Activated naive CD4-positive, alpha-beta T cell (primary cell): ENCODE measurements around the gene VKORC1.

Source experiments
- DNase-seq, 4 experiments: peaks; one replicate each; lab custom pipeline; 2025; lab: John Stamatoyannopoulos, UW

Gene VKORC1

GRCh38 chr16:31130336-31130891 lies 35.8 kb upstream of the VKORC1 start:
- DNase-seq = no peak

- DNase-seq = no peak
Observed at GRCh38 chr16:31129568-31130335, 35.2 kb upstream of the VKORC1 start.

GRCh38 chr16:31128711-31129567 lies 34.3 kb upstream of the VKORC1 start:
- DNase-seq = no peak

GRCh38 chr16:31127182-31127581 lies 32.6 kb upstream of the VKORC1 start:
- no peak for DNase-seq

GRCh38 chr16:31125844-31126243 lies 31.2 kb upstream of the VKORC1 start:
- no peak for DNase-seq

GRCh38 chr16:31120129-31120528 lies 25.5 kb upstream of the VKORC1 start:
- DNase-seq = no peak

- DNase-seq = no peak
Observed at GRCh38 chr16:31118223-31119155, 23.9 kb upstream of the VKORC1 start.

GRCh38 chr16:31117384-31118222 lies 23.0 kb upstream of the VKORC1 start, which contains the start of gene KAT8:
KAT8 (plus strand) TSS chr16:31117664; CDS start chr16:31117682, 18 bp downstream.
- DNase-seq = peak; percentile 88 to 96 (median 92)

GRCh38 chr16:31114468-31114867 lies 19.9 kb upstream of the VKORC1 start:
- no peak for DNase-seq

GRCh38 chr16:31113121-31114120 lies 18.8 kb upstream of the VKORC1 start:
- DNase-seq = no peak

GRCh38 chr16:31112711-31113110 lies 18.1 kb upstream of the VKORC1 start:
- DNase-seq = no peak

GRCh38 chr16:31111881-31112466 lies 17.4 kb upstream of the VKORC1 start:
- DNase-seq = no peak

- no peak for DNase-seq
Observed at GRCh38 chr16:31110106-31111034, 15.8 kb upstream of the VKORC1 start.

- no peak for DNase-seq
Observed at GRCh38 chr16:31109622-31110021, 15.0 kb upstream of the VKORC1 start.

- no peak for DNase-seq
Observed at GRCh38 chr16:31108794-31109558, 14.4 kb upstream of the VKORC1 start.

- DNase-seq = peak; percentile 15 to 48 (median 26)
Observed at GRCh38 chr16:31108035-31108793, 13.6 kb upstream of the VKORC1 start, which contains the start of gene BCKDK. BCKDK (plus strand) TSS chr16:31108386; CDS start chr16:31109224, 838 bp downstream.
